NB4 (cell line): ENCODE data around the gene PHF2.

Source experiments
- MAX ChIP-seq: IDR thresholded peaks from 2 replicates; pipeline ENCODE4 v1.6.1; 2011; ENCODE audit warnings: low read depth, low read length
- POLR2A ChIP-seq: IDR thresholded peaks from 2 replicates; pipeline ENCODE4 v1.6.1; 2011; ENCODE audit warnings: mild to moderate bottlenecking; ENCODE audit not compliant: insufficient read length; ENCODE audit errors: extremely low read depth
- TF ChIP-seq, protein P1 (sequence below): IDR thresholded peaks from one replicate; pipeline ENCODE4 v1.5.1; 2012; ENCODE audit warnings: low read depth, low read length

DNA sequence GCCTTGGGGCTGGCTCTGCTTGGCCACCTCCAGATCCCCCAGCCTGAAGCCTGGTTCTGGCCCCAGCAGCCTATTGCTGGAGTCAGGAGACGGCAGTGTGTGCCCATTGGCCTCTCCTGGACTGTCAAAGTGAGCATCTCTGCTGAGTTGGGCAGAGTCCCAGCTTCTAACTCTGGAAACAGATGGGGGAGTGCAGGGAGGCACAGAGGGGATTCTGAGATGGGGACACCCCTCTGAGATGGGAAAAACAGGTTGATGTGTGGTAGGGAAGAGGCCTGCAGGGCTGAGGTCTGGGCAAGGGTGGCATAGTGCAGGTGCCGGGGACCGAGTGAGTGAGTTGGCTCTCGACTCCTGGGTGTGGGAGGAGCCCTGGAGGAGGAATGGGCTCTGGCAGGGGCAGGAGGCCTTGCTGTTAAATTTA, 27.5 kb downstream of the PHF2 start:
- TF ChIP-seq, protein P1, sequence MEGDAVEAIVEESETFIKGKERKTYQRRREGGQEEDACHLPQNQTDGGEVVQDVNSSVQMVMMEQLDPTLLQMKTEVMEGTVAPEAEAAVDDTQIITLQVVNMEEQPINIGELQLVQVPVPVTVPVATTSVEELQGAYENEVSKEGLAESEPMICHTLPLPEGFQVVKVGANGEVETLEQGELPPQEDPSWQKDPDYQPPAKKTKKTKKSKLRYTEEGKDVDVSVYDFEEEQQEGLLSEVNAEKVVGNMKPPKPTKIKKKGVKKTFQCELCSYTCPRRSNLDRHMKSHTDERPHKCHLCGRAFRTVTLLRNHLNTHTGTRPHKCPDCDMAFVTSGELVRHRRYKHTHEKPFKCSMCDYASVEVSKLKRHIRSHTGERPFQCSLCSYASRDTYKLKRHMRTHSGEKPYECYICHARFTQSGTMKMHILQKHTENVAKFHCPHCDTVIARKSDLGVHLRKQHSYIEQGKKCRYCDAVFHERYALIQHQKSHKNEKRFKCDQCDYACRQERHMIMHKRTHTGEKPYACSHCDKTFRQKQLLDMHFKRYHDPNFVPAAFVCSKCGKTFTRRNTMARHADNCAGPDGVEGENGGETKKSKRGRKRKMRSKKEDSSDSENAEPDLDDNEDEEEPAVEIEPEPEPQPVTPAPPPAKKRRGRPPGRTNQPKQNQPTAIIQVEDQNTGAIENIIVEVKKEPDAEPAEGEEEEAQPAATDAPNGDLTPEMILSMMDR = no peak
- TF ChIP-seq MAX (no peak), POLR2A (no peak)
